ENCODE measurements around the gene ATP10A.

ATP10A gene

DNA sequence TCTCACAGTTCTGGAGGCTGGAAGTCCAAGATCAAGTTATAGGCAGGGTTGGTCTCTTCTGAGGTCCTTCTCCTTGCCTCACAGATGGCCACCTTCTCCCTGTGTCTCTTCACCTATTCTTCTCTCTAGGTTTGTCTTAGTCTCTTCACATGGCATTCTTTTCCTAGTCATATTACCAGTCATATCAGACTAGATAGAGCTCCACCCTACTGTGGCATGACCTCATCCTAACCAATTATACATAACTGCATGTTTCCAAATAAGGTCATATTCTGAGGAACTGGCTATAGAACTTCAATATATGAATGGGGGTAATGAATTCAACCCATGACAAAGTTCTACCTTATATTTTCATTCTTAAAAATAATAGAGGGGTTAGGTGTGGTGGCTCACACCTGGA, 227.9 kb downstream of the ATP10A start:
- TF ChIP-seq SPI1 (IDR thresholded peaks at IDR 0.05; ENCODE audit: low read depth, low read length), result no peak
- TF ChIP-seq TAF1 (IDR thresholded peaks at IDR 0.05; ENCODE audit: low read depth, low read length), result no peak
- no peak for TF ChIP-seq POLR2A (IDR thresholded peaks at IDR 0.05; ENCODE audit: low read depth, low read length)
- no peak for TF ChIP-seq PAX5 (IDR thresholded peaks at IDR 0.05; ENCODE audit: insufficient read depth, low read length, severe bottlenecking)
- TF ChIP-seq POU2F2 (IDR thresholded peaks at IDR 0.05; ENCODE audit: low read depth, low read length), result no peak
- TF ChIP-seq POLR2AphosphoS5 (IDR thresholded peaks at IDR 0.05; ENCODE audit: low read depth, low read length), result no peak
- FAIRE-seq (no peak), DNase-seq (ENCODE audit: insufficient read length, low spot score) (no peak)

DNA sequence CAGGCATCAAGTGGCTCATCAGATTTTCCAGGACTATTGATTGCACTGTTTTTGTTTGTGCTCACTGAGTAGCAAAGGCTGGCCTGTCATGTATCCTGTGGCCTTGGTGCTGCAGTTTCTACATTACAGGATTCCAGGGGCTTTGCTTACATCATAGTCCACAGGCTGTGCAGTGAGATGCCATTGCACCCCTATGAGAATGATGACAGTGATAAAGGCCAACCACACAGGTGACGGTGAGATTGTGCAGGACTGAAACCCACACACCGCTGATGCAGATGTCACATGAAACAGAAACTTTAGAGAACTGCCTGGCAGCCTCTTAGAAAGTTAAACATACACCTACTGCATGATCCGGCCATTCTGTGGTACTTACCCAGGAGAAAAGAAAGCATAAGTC, 229.3 kb downstream of the ATP10A start:
- no peak for TF ChIP-seq TAF1 (IDR thresholded peaks at IDR 0.05; ENCODE audit: low read depth, low read length)
- TF ChIP-seq POLR2A (IDR thresholded peaks at IDR 0.05; ENCODE audit: low read depth, low read length), result no peak
- no peak for TF ChIP-seq POU2F2 (IDR thresholded peaks at IDR 0.05; ENCODE audit: low read depth, low read length)
- no peak for TF ChIP-seq PAX5 (IDR thresholded peaks at IDR 0.05; ENCODE audit: insufficient read depth, low read length, severe bottlenecking)
- no peak for TF ChIP-seq POLR2AphosphoS5 (IDR thresholded peaks at IDR 0.05; ENCODE audit: low read depth, low read length)
- TF ChIP-seq SPI1 (IDR thresholded peaks at IDR 0.05; ENCODE audit: low read depth, low read length), result no peak
- FAIRE-seq, result no peak

DNA sequence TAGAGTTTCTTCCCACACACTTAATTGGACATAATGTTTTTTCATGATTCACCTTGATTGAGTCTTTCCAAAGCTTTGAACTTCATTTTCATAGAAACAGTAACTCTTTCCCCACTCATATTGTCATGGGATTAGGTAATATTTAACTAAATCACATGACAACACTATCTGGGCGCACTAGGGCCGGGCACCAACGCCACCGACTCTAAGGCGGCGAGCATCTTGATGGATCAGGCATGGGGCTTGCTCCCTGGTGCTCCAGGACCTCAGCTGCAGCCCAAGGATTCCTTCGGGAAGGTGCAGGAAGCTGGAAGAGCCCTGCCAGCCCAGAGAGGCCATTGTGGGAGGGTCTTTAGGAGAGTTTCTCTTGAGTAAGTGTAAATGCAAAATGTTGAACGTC, 231.2 kb downstream of the ATP10A start:
- FAIRE-seq (no peak), DNase-seq (ENCODE audit: insufficient read length, low spot score) (no peak)
- TF ChIP-seq POU2F2 (IDR thresholded peaks at IDR 0.05; ENCODE audit: low read depth, low read length), result no peak
- no peak for TF ChIP-seq POLR2A (IDR thresholded peaks at IDR 0.05; ENCODE audit: low read depth, low read length)
- no peak for TF ChIP-seq POLR2AphosphoS5 (IDR thresholded peaks at IDR 0.05; ENCODE audit: low read depth, low read length)
- TF ChIP-seq SPI1 (IDR thresholded peaks at IDR 0.05; ENCODE audit: low read depth, low read length), result no peak
- TF ChIP-seq TAF1 (IDR thresholded peaks at IDR 0.05; ENCODE audit: low read depth, low read length), result no peak
- no peak for TF ChIP-seq PAX5 (IDR thresholded peaks at IDR 0.05; ENCODE audit: insufficient read depth, low read length, severe bottlenecking)

More for the DNA sequence above, 229.3 kb downstream of the ATP10A start:
- DNase-seq (ENCODE audit: insufficient read length, low spot score), result no peak
